A673 (cell line): ENCODE measurements around the gene ATXN10. TPM values are rescaled to one million over a fixed set of nuclear protein-coding genes. Genes with fewer than 3 reads are reported as not detected.

Experiments used
- BruUV-seq: library from RNA; stranded (reverse); fragments of 400-500 nt; replicated peaks from 2 replicates; lab custom pipeline; 2021; lab: Mats Ljungman, UMichigan
- CTCF ChIA-PET: fragments of 300-600 bp; sonication (Branson Sonifier 250); formaldehyde crosslinking; loops from one replicate; lab custom pipeline; 2022; ENCODE audit warnings: antibody characterized with exemption; lab: Charles Lee
- POLR2A ChIA-PET: fragments of 300-600 bp; sonication (Branson Sonifier 250); formaldehyde crosslinking; loops from one replicate; lab custom pipeline; 2022; ENCODE audit warnings: antibody characterized with exemption; ENCODE audit not compliant: low non-redundant PET; lab: Charles Lee
- DNase-seq: peaks from one replicate; pipeline ENCODE4 v3.0.0-alpha.2; 2015; ENCODE audit warnings: low spot score
- H3K27ac ChIP-seq: fragments of 200-600 bp; sonication (generic); 2 replicates; pipeline ENCODE4 v1.5.1; 2016; ENCODE audit warnings: mixed run types, low read depth, mild to moderate bottlenecking, mixed read lengths, antibody characterized with exemption, low read length; ENCODE audit not compliant: poor library complexity, severe bottlenecking
- H3K27me3 ChIP-seq: fragments of 200-600 bp; sonication (generic); replicated peaks from 2 replicates; pipeline ENCODE4 v1.6.1; 2017; ENCODE audit warnings: mixed run types, low read depth, mild to moderate bottlenecking, mixed read lengths, antibody characterized with exemption, low read length; ENCODE audit not compliant: insufficient read depth, poor library complexity
- H3K36me3 ChIP-seq: fragments of 200-600 bp; sonication (generic); 2 replicates; pipeline ENCODE4 v1.6.1; 2016; ENCODE audit warnings: mixed run types, mild to moderate bottlenecking, mixed read lengths, antibody characterized with exemption, low read length; ENCODE audit not compliant: insufficient read depth, poor library complexity, severe bottlenecking
- H3K4me1 ChIP-seq: fragments of 200-600 bp; sonication (generic); 2 replicates; pipeline ENCODE4 v1.6.1; 2017; ENCODE audit warnings: mixed run types, mild to moderate bottlenecking, mixed read lengths, antibody characterized with exemption, low read length; ENCODE audit not compliant: insufficient read depth, poor library complexity, severe bottlenecking
- H3K4me3 ChIP-seq: fragments of 200-600 bp; sonication (generic); 2 replicates; pipeline ENCODE4 v1.5.1; 2016; ENCODE audit warnings: low read depth, mixed run types, mild to moderate bottlenecking, mixed read lengths, low read length; ENCODE audit not compliant: poor library complexity, severe bottlenecking
- H3K9me3 ChIP-seq: fragments of 200-600 bp; sonication (generic); 2 replicates; pipeline ENCODE4 v1.6.1; 2016; ENCODE audit warnings: mixed run types, low read depth, mild to moderate bottlenecking, mixed read lengths, antibody characterized with exemption, low read length; ENCODE audit not compliant: poor library complexity, severe bottlenecking
- EZH2 ChIP-seq: fragments of 200-600 bp; sonication (generic); IDR thresholded peaks from 2 replicates; pipeline ENCODE4 v1.6.1; 2017; ENCODE audit warnings: borderline replicate concordance, low read depth, mild to moderate bottlenecking, mixed read lengths, antibody characterized with exemption, low read length; ENCODE audit not compliant: poor library complexity, severe bottlenecking
- intact Hi-C: fragments of 100-400 bp; cut with micrococcal nuclease; formaldehyde crosslinking; loops from one replicate; pipeline ENCODE4 v1.10.0; 2022; ENCODE audit not compliant: unreplicated experiment
- total RNA-seq: library from RNA; stranded (reverse); gene quantifications from 2 replicates; pipeline ENCODE4 v1.2.3, GENCODE V29; 2021
- TF ChIP-seq, protein P1 (sequence below): fragments of 300-800, 200-600 bp; sonication (generic); conservative IDR thresholded peaks from 2 replicates; pipeline ENCODE4 v1.5.1; 2017; ENCODE audit warnings: low read depth, mild to moderate bottlenecking, antibody characterized with exemption, low read length, moderate library complexity, mixed read lengths

The ATXN10 gene
- total RNA-seq, 1 experiment from 2014 or later = 294 TPM

DNA sequence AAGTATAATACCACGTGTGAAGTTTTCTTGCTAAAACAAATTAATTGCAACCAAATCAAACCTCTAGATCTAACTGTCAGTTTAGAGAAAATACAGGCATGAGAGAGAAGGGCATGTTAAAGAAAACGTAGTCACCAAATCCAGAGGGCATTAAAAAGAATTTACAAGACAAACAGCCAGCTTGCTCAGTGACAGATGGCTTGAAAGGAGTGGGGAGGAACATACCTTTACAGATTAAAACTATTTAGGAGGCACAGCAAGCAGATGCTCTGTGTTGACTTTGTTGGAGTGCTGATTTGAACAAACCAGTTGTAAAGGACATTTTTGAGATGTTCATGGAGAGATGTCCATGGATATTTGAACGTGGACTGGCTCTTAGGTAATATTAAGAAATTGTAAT is 96.9 kb downstream of the ATXN10 start:
- intact Hi-C loops = no loop called here
- BruUV-seq = no TSS peak
- H3K27me3 ChIP-seq = no peaks in the 10 kb centered on the region
- H3K4me3 ChIP-seq = no peak overlapping the region
- H3K4me1 ChIP-seq = peaks cover 3% of the 10 kb centered on the region
- no peak for TF ChIP-seq EZH2
- TF ChIP-seq, protein P1, sequence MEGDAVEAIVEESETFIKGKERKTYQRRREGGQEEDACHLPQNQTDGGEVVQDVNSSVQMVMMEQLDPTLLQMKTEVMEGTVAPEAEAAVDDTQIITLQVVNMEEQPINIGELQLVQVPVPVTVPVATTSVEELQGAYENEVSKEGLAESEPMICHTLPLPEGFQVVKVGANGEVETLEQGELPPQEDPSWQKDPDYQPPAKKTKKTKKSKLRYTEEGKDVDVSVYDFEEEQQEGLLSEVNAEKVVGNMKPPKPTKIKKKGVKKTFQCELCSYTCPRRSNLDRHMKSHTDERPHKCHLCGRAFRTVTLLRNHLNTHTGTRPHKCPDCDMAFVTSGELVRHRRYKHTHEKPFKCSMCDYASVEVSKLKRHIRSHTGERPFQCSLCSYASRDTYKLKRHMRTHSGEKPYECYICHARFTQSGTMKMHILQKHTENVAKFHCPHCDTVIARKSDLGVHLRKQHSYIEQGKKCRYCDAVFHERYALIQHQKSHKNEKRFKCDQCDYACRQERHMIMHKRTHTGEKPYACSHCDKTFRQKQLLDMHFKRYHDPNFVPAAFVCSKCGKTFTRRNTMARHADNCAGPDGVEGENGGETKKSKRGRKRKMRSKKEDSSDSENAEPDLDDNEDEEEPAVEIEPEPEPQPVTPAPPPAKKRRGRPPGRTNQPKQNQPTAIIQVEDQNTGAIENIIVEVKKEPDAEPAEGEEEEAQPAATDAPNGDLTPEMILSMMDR = no peak
- no peaks in the 10 kb centered on the region for H3K9me3 ChIP-seq
- POLR2A ChIA-PET = no interaction called here
- CTCF ChIA-PET = no interaction called here
- no peak for DNase-seq
- peaks cover 12% of the 10 kb centered on the region for H3K36me3 ChIP-seq
- H3K27ac ChIP-seq = no peak overlapping the region

DNA sequence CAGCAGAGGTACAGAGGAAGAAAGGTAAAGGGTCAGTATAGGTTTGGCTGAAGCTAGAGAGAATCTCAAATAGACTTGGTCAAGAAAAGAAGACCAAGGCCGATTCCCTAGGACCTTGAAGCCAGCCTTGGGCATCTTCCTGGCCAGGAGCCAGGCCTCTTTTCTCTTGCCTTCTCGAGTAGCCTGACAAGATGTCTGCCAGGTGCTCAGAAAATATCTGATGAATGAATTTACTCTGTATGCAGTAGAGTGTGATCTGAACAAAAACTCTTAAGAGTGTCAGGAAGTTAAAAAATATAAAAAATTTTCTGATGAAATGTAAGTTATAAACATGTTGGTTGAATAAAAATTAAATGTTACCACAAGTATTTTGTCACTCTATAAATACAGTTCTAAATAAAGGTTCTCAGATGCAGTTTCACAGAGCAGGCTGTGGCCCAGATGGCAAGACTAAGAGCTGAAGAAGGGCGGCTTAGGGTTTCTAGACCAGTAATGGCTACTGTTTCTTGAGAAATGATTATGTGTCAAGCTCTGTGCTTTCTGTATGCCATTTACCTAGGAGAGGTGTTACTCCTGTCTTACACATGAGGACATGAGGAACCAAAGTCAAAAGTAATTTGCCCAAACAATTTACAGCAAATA is 98.1 kb downstream of the ATXN10 start:
- Histone ChIP-seq H3K4me3 (no peak overlapping the region), H3K9me3 (no peaks in the 10 kb centered on the region), H3K27me3 (no peaks in the 10 kb centered on the region), H3K36me3 (peaks cover 12% of the 10 kb centered on the region), H3K4me1 (peaks cover 3% of the 10 kb centered on the region), H3K27ac (no peak overlapping the region)
- BruUV-seq = no TSS peak
- POLR2A ChIA-PET = no interaction called here
- intact Hi-C loops = no loop called here
- CTCF ChIA-PET = no interaction called here
- DNase-seq = no peak
- TF ChIP-seq EZH2 = no peak
- TF ChIP-seq, protein P1 = no peak

DNA sequence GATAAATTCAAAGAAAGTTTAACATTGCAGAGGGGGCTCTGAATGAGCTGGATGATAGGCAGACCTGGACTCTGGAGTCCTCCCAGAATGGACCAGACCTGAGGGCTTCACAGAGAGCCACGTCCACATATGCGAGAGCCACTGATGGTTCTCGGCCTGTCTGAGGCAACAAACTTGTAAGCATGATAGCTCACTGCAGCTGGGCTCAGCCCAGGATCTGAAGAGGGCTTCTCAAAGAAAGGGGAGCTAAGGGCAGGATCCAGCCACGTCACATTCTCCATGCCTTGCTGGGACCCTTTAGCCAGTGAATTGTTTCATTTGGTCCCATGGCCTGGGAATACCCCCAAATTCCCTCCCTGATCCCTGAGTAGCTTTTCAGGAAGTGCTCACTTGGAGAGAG is 98.9 kb downstream of the ATXN10 start:
- no peak overlapping the region for H3K27ac ChIP-seq
- TF ChIP-seq, protein P1 = no peak
- TF ChIP-seq EZH2 = no peak
- BruUV-seq = no TSS peak
- ChIA-PET CTCF (no interaction called here), POLR2A (no interaction called here)
- no peaks in the 10 kb centered on the region for H3K27me3 ChIP-seq
- H3K4me1 ChIP-seq = peaks cover 3% of the 10 kb centered on the region
- DNase-seq = no peak
- H3K4me3 ChIP-seq = no peak overlapping the region
- peaks cover 12% of the 10 kb centered on the region for H3K36me3 ChIP-seq
- intact Hi-C loops = no loop called here
- no peaks in the 10 kb centered on the region for H3K9me3 ChIP-seq
